WTC11 (cell line): ENCODE measurements around the gene CUTA. TPM values are rescaled to one million over a fixed set of nuclear protein-coding genes. Genes with fewer than 3 reads are reported as not detected.

Experiments used
- ATAC-seq: fragments of 200-7000 bp; cut with Tn5 transposase; 2 replicates; pipeline ENCODE4 v1.10.0; 2021; ENCODE audit warnings: mild to moderate bottlenecking, moderate library complexity
- CTCF ChIA-PET: fragments of 300-600 bp; sonication (Branson Sonifier 250); formaldehyde crosslinking; loops from one replicate; lab custom pipeline; 2021; ENCODE audit warnings: antibody characterized with exemption; lab: Charles Lee
- POLR2A ChIA-PET: fragments of 350-600 bp; sonication (Branson Sonifier 250); formaldehyde crosslinking; loops from one replicate; lab custom pipeline; 2021; ENCODE audit warnings: antibody characterized with exemption; lab: Charles Lee
- DNase-seq: peaks from one replicate; pipeline ENCODE4 v3.0.0; 2021; ENCODE audit warnings: low spot score
- H3K27ac Mint-ChIP-seq: 2 replicates; pipeline ENCODE4 v1.8.0; 2021; ENCODE audit warnings: mixed read lengths
- H3K27me3 Mint-ChIP-seq: 2 replicates; pipeline ENCODE4 v1.8.0; 2021; ENCODE audit warnings: low read depth, mild to moderate bottlenecking, moderate library complexity, mixed read lengths
- H3K36me3 Mint-ChIP-seq: 2 replicates; pipeline ENCODE4 v1.8.0; 2021; ENCODE audit warnings: mixed read lengths
- H3K4me1 Mint-ChIP-seq: 2 replicates; pipeline ENCODE4 v1.8.0; 2022; ENCODE audit warnings: mixed read lengths
- H3K4me3 Mint-ChIP-seq: 2 replicates; pipeline ENCODE4 v1.8.0; 2021; ENCODE audit warnings: mild to moderate bottlenecking, moderate library complexity, mixed read lengths
- H3K9me3 Mint-ChIP-seq: 2 replicates; pipeline ENCODE4 v1.8.0; 2021; ENCODE audit warnings: mixed read lengths
- ATF1 ChIP-seq: sonication (generic); formaldehyde crosslinking; IDR thresholded peaks from 2 replicates; pipeline ENCODE4 v1.8.1; 2023; ENCODE audit warnings: mild to moderate bottlenecking, moderate library complexity, missing genetic modification reagents
- ATF3 ChIP-seq: sonication (generic); formaldehyde crosslinking; conservative IDR thresholded peaks from 2 replicates; pipeline ENCODE4 v1.8.1; 2022; ENCODE audit warnings: mild to moderate bottlenecking, missing genetic modification reagents
- ATF6 ChIP-seq: sonication (generic); formaldehyde crosslinking; IDR thresholded peaks from 2 replicates; pipeline ENCODE4 v1.8.1; 2023; ENCODE audit warnings: mild to moderate bottlenecking, missing genetic modification reagents
- CREB1 ChIP-seq: sonication (generic); formaldehyde crosslinking; IDR thresholded peaks from 2 replicates; pipeline ENCODE4 v1.8.0; 2023; ENCODE audit warnings: mild to moderate bottlenecking, missing genetic modification reagents
- CREM ChIP-seq: sonication (generic); formaldehyde crosslinking; IDR thresholded peaks from 2 replicates; pipeline ENCODE4 v1.8.1; 2022; ENCODE audit warnings: mild to moderate bottlenecking, missing genetic modification reagents, moderate library complexity
- KAT7 ChIP-seq: sonication (generic); formaldehyde crosslinking; IDR thresholded peaks from 2 replicates; pipeline ENCODE4 v1.8.1; 2023; ENCODE audit warnings: missing genetic modification reagents, mild to moderate bottlenecking, borderline replicate concordance
- MAX ChIP-seq: sonication (generic); formaldehyde crosslinking; IDR thresholded peaks from 2 replicates; pipeline ENCODE4 v1.8.0; 2022; ENCODE audit warnings: mild to moderate bottlenecking, missing genetic modification reagents
- MXD4 ChIP-seq: fragments of 250-450 bp; sonication (Bioruptor Pico); IDR thresholded peaks from 2 replicates; pipeline ENCODE4 v1.8.0; 2021; ENCODE audit warnings: mild to moderate bottlenecking, moderate library complexity, borderline replicate concordance
- NFATC4 ChIP-seq: fragments of 250-450 bp; sonication (Bioruptor Pico); IDR thresholded peaks from 2 replicates; pipeline ENCODE4 v1.9.0; 2021; ENCODE audit warnings: mild to moderate bottlenecking
- PRRX2 ChIP-seq: fragments of 250-450 bp; sonication (Bioruptor Pico); IDR thresholded peaks from 2 replicates; pipeline ENCODE4 v1.8.0; 2021; ENCODE audit warnings: mild to moderate bottlenecking
- TEAD1 ChIP-seq: sonication (generic); formaldehyde crosslinking; IDR thresholded peaks from 2 replicates; pipeline ENCODE4 v1.8.0; 2022; ENCODE audit warnings: mild to moderate bottlenecking, missing genetic modification reagents
- USF2 ChIP-seq: sonication (generic); formaldehyde crosslinking; IDR thresholded peaks from 2 replicates; pipeline ENCODE4 v1.8.1; 2023; ENCODE audit warnings: mild to moderate bottlenecking, missing genetic modification reagents, moderate library complexity
- ZNF138 ChIP-seq: sonication (generic); formaldehyde crosslinking; conservative IDR thresholded peaks from 2 replicates; pipeline ENCODE4 v1.8.1; 2022; ENCODE audit warnings: mild to moderate bottlenecking, moderate library complexity, missing genetic modification reagents
- ZNF232 ChIP-seq: sonication (generic); formaldehyde crosslinking; IDR thresholded peaks from 2 replicates; pipeline ENCODE4 v1.8.0; 2022; ENCODE audit warnings: mild to moderate bottlenecking, missing genetic modification reagents
- ZNF281 ChIP-seq: sonication (generic); formaldehyde crosslinking; IDR thresholded peaks from 2 replicates; pipeline ENCODE4 v1.8.0; 2023; ENCODE audit warnings: mild to moderate bottlenecking, missing genetic modification reagents
- ZNF671 ChIP-seq: fragments of 250-450 bp; sonication (Bioruptor Pico); IDR thresholded peaks from 2 replicates; pipeline ENCODE4 v1.8.0; 2021; ENCODE audit warnings: mild to moderate bottlenecking
- total RNA-seq: library from RNA; stranded (reverse); gene quantifications from 3 replicates; pipeline ENCODE4 v1.2.3, GENCODE V29; 2021

Gene CUTA
- total RNA-seq, 1 experiment from 2014 or later, result 247 TPM

GRCh38 chr6:33446356-33446755, 28.4 kb upstream of the CUTA start:
- no peaks in the 10 kb centered on the region for H3K27me3 Mint-ChIP-seq
- no peaks in the 10 kb centered on the region for H3K9me3 Mint-ChIP-seq
- TF ChIP-seq NFATC4 (no peak), ATF3 (CRISPR knock-in tag) (no peak), ZNF671 (CRISPR knock-in tag) (no peak), PRRX2 (CRISPR knock-in tag) (no peak), ZNF281 (CRISPR knock-in tag) (no peak), ZNF232 (CRISPR knock-in tag) (no peak), KAT7 (CRISPR knock-in tag) (no peak), USF2 (no peak), ATF6 (CRISPR knock-in tag) (no peak), ATF1 (no peak), TEAD1 (CRISPR knock-in tag) (no peak)
- no peak overlapping the region for H3K27ac Mint-ChIP-seq
- no peaks in the 10 kb centered on the region for H3K4me1 Mint-ChIP-seq
- ATAC-seq (no peak), DNase-seq (no peak)
- peaks cover 69% of the 10 kb centered on the region for H3K36me3 Mint-ChIP-seq
- H3K4me3 Mint-ChIP-seq, result no peak overlapping the region
- POLR2A ChIA-PET, result interaction anchor here (0.7 kb wide), 1 partner anchor 197 kb away, joined by 11 read pairs; no protein-coding TSS in a partner anchor
- CTCF ChIA-PET, result interaction anchor here (1.1 kb wide), 1 partner anchor 8 kb away, joined by 3 read pairs; the partner anchor contains the start of gene ZBTB9

- peaks cover 76% of the 10 kb centered on the region for H3K36me3 Mint-ChIP-seq
- no peaks in the 10 kb centered on the region for H3K27me3 Mint-ChIP-seq
- H3K4me3 Mint-ChIP-seq, result no peak overlapping the region
- ATAC-seq (no peak), DNase-seq (no peak)
- H3K27ac Mint-ChIP-seq, result no peak overlapping the region
- ChIA-PET POLR2A (interaction anchor here (0.7 kb wide), 1 partner anchor 9 kb away, joined by 3 read pairs; the partner anchor contains the start of gene ZBTB9), CTCF (interaction anchor here (1.1 kb wide), 1 partner anchor 9 kb away, joined by 3 read pairs; the partner anchor contains the start of gene ZBTB9)
- no peaks in the 10 kb centered on the region for H3K4me1 Mint-ChIP-seq
- TF ChIP-seq ATF1 (no peak), ZNF232 (CRISPR knock-in tag) (no peak), ATF3 (CRISPR knock-in tag) (no peak), MXD4 (CRISPR knock-in tag) (no peak), CREB1 (CRISPR knock-in tag) (no peak), CREM (CRISPR knock-in tag) (no peak), TEAD1 (CRISPR knock-in tag) (no peak), MAX (CRISPR knock-in tag) (no peak), ZNF281 (CRISPR knock-in tag) (no peak), ZNF138 (CRISPR knock-in tag) (no peak)
- H3K9me3 Mint-ChIP-seq, result no peaks in the 10 kb centered on the region
Observed at GRCh38 chr6:33445119-33445603, 27.3 kb upstream of the CUTA start.
